Stimulated activated CD4-positive, alpha-beta T cell treated with anti-CD3 and anti-CD28 coated beads, Interleukin-1b, Interleukin-23, amount 100 ng/mL, for 24 hours (primary cell): ENCODE data around the gene TOMM34.

Experiments used
- DNase-seq, 4 experiments: peaks; one replicate each; pipeline ENCODE4 v3.0.0-alpha.2; 2020; ENCODE audit warnings: low read depth in 4 of 4, low spot score in 1 of 4

Gene TOMM34

GRCh38 chr20:44963325-44964215, 3.4 kb upstream of the TOMM34 start:
- no peak for DNase-seq

- DNase-seq = no peak
Observed at GRCh38 chr20:44962483-44962882, 2.3 kb upstream of the TOMM34 start.

GRCh38 chr20:44961870-44962267, 1.7 kb upstream of the TOMM34 start:
- DNase-seq = no peak

- no peak for DNase-seq
Observed at GRCh38 chr20:44961011-44961869, 1.0 kb upstream of the TOMM34 start.

GRCh38 chr20:44959638-44960102, 527 bp downstream of the TOMM34 start:
- DNase-seq = peak; percentile 47 to 62 (median 59)

- no peak for DNase-seq
Observed at GRCh38 chr20:44959082-44959637, 1.0 kb downstream of the TOMM34 start.

GRCh38 chr20:44958276-44958675, 1.9 kb downstream of the TOMM34 start:
- no peak for DNase-seq

GRCh38 chr20:44956410-44956809, 3.8 kb downstream of the TOMM34 start:
- DNase-seq = no peak

GRCh38 chr20:44955270-44955669, 4.9 kb downstream of the TOMM34 start:
- DNase-seq = no peak

- no peak for DNase-seq
Observed at GRCh38 chr20:44954211-44954610, 6.0 kb downstream of the TOMM34 start.

- DNase-seq = no peak
Observed at GRCh38 chr20:44952731-44953130, 7.5 kb downstream of the TOMM34 start.

GRCh38 chr20:44950368-44950767, 9.8 kb downstream of the TOMM34 start:
- DNase-seq = no peak

- no peak for DNase-seq
Observed at GRCh38 chr20:44948513-44948912, 11.7 kb downstream of the TOMM34 start.

GRCh38 chr20:44948107-44948506, 12.1 kb downstream of the TOMM34 start:
- no peak for DNase-seq

GRCh38 chr20:44946271-44946852, 13.8 kb downstream of the TOMM34 start:
- no peak for DNase-seq

GRCh38 chr20:44945261-44945660, 14.9 kb downstream of the TOMM34 start:
- DNase-seq = no peak

- DNase-seq = no peak
Observed at GRCh38 chr20:44943828-44944227, 16.4 kb downstream of the TOMM34 start.

- no peak for DNase-seq
Observed at GRCh38 chr20:44942264-44942973, 17.8 kb downstream of the TOMM34 start.

- DNase-seq = no peak
Observed at GRCh38 chr20:44941120-44941691, 19.0 kb downstream of the TOMM34 start.

- DNase-seq = no peak
Observed at GRCh38 chr20:44938637-44939036, 21.6 kb downstream of the TOMM34 start.
